SW 1271 (cell line): Measurements from ENCODE around the gene TNFAIP6.

Experiments used
- DNase-seq, 2 experiments: peaks; one replicate each; lab custom pipeline; 2025; lab: John Stamatoyannopoulos, UW

The TNFAIP6 gene

DNA sequence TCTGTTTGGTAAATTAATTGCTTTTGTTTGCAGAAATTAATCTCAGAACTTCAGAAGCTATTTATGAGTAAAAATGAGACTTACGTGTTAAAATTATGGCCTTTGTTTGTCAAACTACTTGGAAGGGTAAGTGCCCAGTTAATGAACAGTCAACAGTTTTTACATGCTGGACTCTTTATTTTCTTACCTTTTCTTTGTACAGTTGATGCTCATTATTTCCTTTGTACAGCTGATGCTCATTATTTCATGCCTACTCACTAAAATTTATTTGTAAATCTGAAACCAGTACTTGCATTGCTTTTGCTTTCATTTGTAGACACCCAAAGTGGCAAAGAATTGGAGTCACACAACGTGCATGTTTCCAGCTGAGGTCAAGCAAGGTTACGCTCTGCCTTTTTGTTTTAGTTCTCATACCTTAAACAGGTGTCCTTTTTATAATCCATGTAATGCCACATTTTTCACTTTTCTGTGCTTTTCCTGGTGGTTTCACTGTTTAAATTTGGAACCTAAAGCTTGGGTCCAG, 65.6 kb downstream of the TNFAIP6 start:
- no peak for DNase-seq

DNA sequence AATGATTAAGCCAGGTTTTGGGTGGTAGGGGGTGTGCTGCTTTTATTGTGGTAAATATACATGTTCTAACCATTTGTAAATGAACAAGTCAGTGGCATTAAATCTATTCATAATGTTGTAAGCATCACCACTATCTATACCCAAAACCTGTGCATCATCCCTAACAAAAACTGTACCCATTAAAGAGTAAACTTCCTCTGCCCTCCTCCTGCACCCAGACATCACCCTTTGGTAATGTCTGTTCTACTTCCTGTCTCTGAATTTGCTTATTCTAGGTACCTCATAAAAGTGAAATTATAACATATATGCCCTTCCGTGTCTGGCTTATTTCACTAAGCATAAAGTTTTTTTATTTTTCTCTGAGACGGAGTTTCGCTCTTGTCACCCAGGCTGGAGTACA, 66.4 kb downstream of the TNFAIP6 start:
- DNase-seq = no peak
